H9 (cell line): ENCODE data around the gene RASL12. TPM values are rescaled to one million over a fixed set of nuclear protein-coding genes. Genes with fewer than 3 reads are reported as not detected.

Source experiments
- DNase-seq: peaks from one replicate; pipeline ENCODE4 v3.0.0-alpha.2; 2017
- H2AFZ ChIP-seq: one replicate; pipeline ENCODE4 v1.6.1; 2013; ENCODE audit warnings: mild to moderate bottlenecking, low read length, control low read depth, moderate library complexity
- H2AK5ac ChIP-seq: 2 replicates; pipeline ENCODE4 v1.6.1; 2013; ENCODE audit warnings: low read length, control low read depth, mixed read lengths; ENCODE audit not compliant: insufficient read length
- H2BK120ac ChIP-seq: one replicate; pipeline ENCODE4 v1.6.1; 2013; ENCODE audit warnings: low read depth, mild to moderate bottlenecking, low read length, control low read depth, inconsistent platforms; ENCODE audit not compliant: poor library complexity, severe bottlenecking
- H2BK12ac ChIP-seq: 2 replicates; pipeline ENCODE4 v1.6.1; 2013; ENCODE audit warnings: low read length, control low read depth, mixed read lengths, low read depth; ENCODE audit not compliant: insufficient read length
- H2BK15ac ChIP-seq: 2 replicates; pipeline ENCODE4 v1.6.1; 2013; ENCODE audit warnings: low read depth, low read length, control low read depth
- H2BK20ac ChIP-seq: one replicate; pipeline ENCODE4 v1.6.1; 2013; ENCODE audit warnings: low read depth, mild to moderate bottlenecking, low read length, control low read depth, inconsistent platforms; ENCODE audit not compliant: poor library complexity, severe bottlenecking
- H2BK5ac ChIP-seq: 2 replicates; pipeline ENCODE4 v1.6.1; 2013; ENCODE audit warnings: low read length, control low read depth, mixed read lengths; ENCODE audit not compliant: insufficient read length
- H3K14ac ChIP-seq: 2 replicates; pipeline ENCODE4 v1.6.1; 2013; ENCODE audit warnings: low read length, control low read depth; ENCODE audit not compliant: insufficient read depth
- H3K18ac ChIP-seq: 2 replicates; pipeline ENCODE4 v1.6.1; 2013; ENCODE audit warnings: low read depth, mild to moderate bottlenecking, mixed read lengths, low read length, control low read depth; ENCODE audit not compliant: insufficient read length
- H3K23ac ChIP-seq: 2 replicates; pipeline ENCODE4 v1.6.1; 2013; ENCODE audit warnings: low read length, control low read depth, mixed read lengths, low read depth; ENCODE audit not compliant: insufficient read length
- H3K23me2 ChIP-seq: 2 replicates; pipeline ENCODE4 v1.6.1; 2013; ENCODE audit warnings: low read depth, mild to moderate bottlenecking, mixed read lengths, low read length, control low read depth; ENCODE audit not compliant: insufficient read length, poor library complexity, severe bottlenecking
- H3K27ac ChIP-seq: 2 replicates; pipeline ENCODE4 v1.5.1; 2013; ENCODE audit warnings: low read length, control low read depth, mixed read lengths, low read depth; ENCODE audit not compliant: insufficient read length
- H3K27me3 ChIP-seq: 2 replicates; pipeline ENCODE4 v1.6.1; 2013; ENCODE audit warnings: low read length, control low read depth, inconsistent platforms; ENCODE audit not compliant: insufficient read depth
- H3K4ac ChIP-seq: 2 replicates; pipeline ENCODE4 v1.6.1; 2013; ENCODE audit warnings: low read depth, mild to moderate bottlenecking, control low read depth, inconsistent platforms, low read length, moderate library complexity
- H3K4me1 ChIP-seq: 2 replicates; pipeline ENCODE4 v1.6.1; 2013; ENCODE audit warnings: low read length, control low read depth, inconsistent platforms; ENCODE audit not compliant: insufficient read depth
- H3K4me2 ChIP-seq: 2 replicates; pipeline ENCODE4 v1.6.1; 2013; ENCODE audit warnings: low read length, control low read depth, mixed read lengths; ENCODE audit not compliant: insufficient read length, insufficient read depth
- H3K56ac ChIP-seq: 2 replicates; pipeline ENCODE4 v1.6.1; 2013; ENCODE audit warnings: low read depth, mild to moderate bottlenecking, mixed read lengths, low read length, control low read depth; ENCODE audit not compliant: insufficient read length
- H3K79me1 ChIP-seq: 2 replicates; pipeline ENCODE4 v1.6.1; 2013; ENCODE audit warnings: low read depth, mild to moderate bottlenecking, moderate library complexity, low read length, control low read depth, inconsistent platforms; ENCODE audit not compliant: insufficient read depth, poor library complexity, severe bottlenecking
- H3K79me2 ChIP-seq: 2 replicates; pipeline ENCODE4 v1.6.1; 2013; ENCODE audit warnings: low read length, control low read depth, inconsistent platforms; ENCODE audit not compliant: insufficient read depth
- H3K9ac ChIP-seq: 2 replicates; pipeline ENCODE4 v1.6.1; 2013; ENCODE audit warnings: low read length, control low read depth, mixed read lengths; ENCODE audit not compliant: insufficient read length; ENCODE audit errors: extremely low read depth
- H3K9me3 ChIP-seq: one replicate; pipeline ENCODE4 v1.6.1; 2013; ENCODE audit warnings: low read depth, low read length, inconsistent platforms; ENCODE audit not compliant: control insufficient read depth
- H3T11ph ChIP-seq: one replicate; pipeline ENCODE4 v1.6.1; 2013; ENCODE audit warnings: mild to moderate bottlenecking, low read length, control low read depth, inconsistent platforms
- H4K20me1 ChIP-seq: one replicate; pipeline ENCODE4 v1.6.1; 2013; ENCODE audit not compliant: control insufficient read depth, insufficient read length, insufficient read depth
- H4K5ac ChIP-seq: 2 replicates; pipeline ENCODE4 v1.6.1; 2013; ENCODE audit warnings: low read depth, mild to moderate bottlenecking, mixed read lengths, low read length, control low read depth; ENCODE audit not compliant: insufficient read length
- H4K8ac ChIP-seq: replicated peaks from 2 replicates; pipeline ENCODE4 v1.6.1; 2013; ENCODE audit warnings: low read length, control low read depth, mixed read lengths, low read depth; ENCODE audit not compliant: insufficient read length
- H4K91ac ChIP-seq: 2 replicates; pipeline ENCODE4 v1.6.1; 2013; ENCODE audit warnings: low read depth, mild to moderate bottlenecking, moderate library complexity, mixed read lengths, low read length, control low read depth; ENCODE audit not compliant: insufficient read length
- H3K27ac Mint-ChIP-seq, 3 experiments: 2 replicates in 2 of 3; 3 replicates in 1 of 3; pipeline ENCODE4 v1.8.0; 2020 to 2021; ENCODE audit warnings: mixed read lengths in 3 of 3, mild to moderate bottlenecking in 1 of 3, moderate library complexity in 1 of 3
- H3K27me3 Mint-ChIP-seq: 2 replicates; pipeline ENCODE4 v1.8.0; 2021; ENCODE audit warnings: low read depth, mild to moderate bottlenecking, moderate library complexity, mixed read lengths
- H3K36me3 Mint-ChIP-seq, 3 experiments: 2 replicates in 2 of 3; 3 replicates in 1 of 3; pipeline ENCODE4 v1.8.0; 2020 to 2021; ENCODE audit warnings: low read depth in 3 of 3, mixed read lengths in 3 of 3; ENCODE audit not compliant: insufficient read depth in 1 of 3
- H3K4me1 Mint-ChIP-seq, 2 experiments: 2 replicates each; pipeline ENCODE4 v1.8.0; 2020; ENCODE audit warnings: mixed read lengths in 2 of 2
- H3K4me3 Mint-ChIP-seq, 2 experiments: 2 replicates in 1 of 2; 3 replicates in 1 of 2; pipeline ENCODE4 v1.8.0; 2020 to 2021; ENCODE audit warnings: mild to moderate bottlenecking in 2 of 2, mixed read lengths in 2 of 2, moderate library complexity in 1 of 2
- H3K9me3 Mint-ChIP-seq, 2 experiments: 2 replicates in 1 of 2; 3 replicates in 1 of 2; pipeline ENCODE4 v1.8.0; 2020; ENCODE audit warnings: mild to moderate bottlenecking in 2 of 2, mixed read lengths in 2 of 2, moderate library complexity in 1 of 2
- WGBS: extraction: QIAGEN DNeasy Blood & Tissue Kit; methylation state at CpG from one replicate; pipeline ENCODE4 v1.1.7; 2013; ENCODE audit warnings: missing lambda C conversion rate, low lambda C conversion rate, mixed read lengths; ENCODE audit not compliant: insufficient read length; ENCODE audit errors: extremely low coverage; 5-methylcytosine and 5-hydroxymethylcytosine counted together
- total RNA-seq: library from RNA; stranded (reverse); gene quantifications from 2 replicates; pipeline ENCODE4 v1.2.1, GENCODE V29; 2021
- TF ChIP-seq, protein P1 (sequence below): fragments of 200-600 bp; sonication (generic); conservative IDR thresholded peaks from 3 replicates; pipeline ENCODE4 v1.8.0; 2021; ENCODE audit warnings: antibody characterized with exemption, mild to moderate bottlenecking

Gene RASL12
- total RNA-seq, 1 experiment from 2014 or later = 7.5 TPM

DNA sequence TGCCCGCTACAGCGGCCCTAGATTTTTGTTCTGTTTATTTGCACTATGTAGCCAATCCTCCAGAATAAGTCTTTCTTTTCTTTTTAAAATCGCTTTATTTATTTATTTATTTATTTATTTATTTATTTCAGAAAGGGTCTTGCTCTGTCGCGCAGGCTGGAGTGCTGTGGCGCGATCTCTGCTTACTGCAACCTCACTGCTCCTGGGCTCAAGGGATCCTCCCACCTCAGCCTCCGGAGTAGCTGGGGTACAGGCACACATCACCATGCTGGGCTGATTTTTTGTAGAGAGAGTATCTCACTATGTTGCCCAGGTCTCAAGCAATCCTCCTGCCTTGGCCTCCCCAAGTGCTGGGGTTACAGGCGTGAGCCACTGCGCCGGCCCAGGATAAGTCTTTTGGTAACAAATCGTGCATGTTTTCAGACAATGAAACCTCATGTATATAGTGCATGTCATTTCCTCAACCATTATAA is 38.0 kb downstream of the RASL12 start:
- Histone ChIP-seq H4K91ac (no peak overlapping the region), H2BK5ac (no peak overlapping the region), H3K23me2 (no peaks in the 10 kb centered on the region), H3K79me2 (no peaks in the 10 kb centered on the region), H2BK20ac (no peak overlapping the region), H2BK15ac (no peak overlapping the region), H2AK5ac (no peak overlapping the region), H3K14ac (no peak overlapping the region), H3K9ac (no peak overlapping the region), H3K18ac (no peak overlapping the region), H3T11ph (no peak overlapping the region), H4K8ac (no peak overlapping the region), H3K9me3 (no peaks in the 10 kb centered on the region), H3K27ac (no peak overlapping the region), H2BK120ac (no peak overlapping the region), H3K27me3 (no peaks in the 10 kb centered on the region), H4K5ac (no peak overlapping the region), H2AFZ (no peak overlapping the region), H2BK12ac (no peak overlapping the region), H3K4me1 (no peaks in the 10 kb centered on the region; the same call in 1 of the 2 replicates), H3K79me1 (no peaks in the 10 kb centered on the region), H3K4ac (no peak overlapping the region), H4K20me1 (no peaks in the 10 kb centered on the region), H3K56ac (no peak overlapping the region), H3K4me2 (peak overlapping the region; percentile 83), H3K23ac (no peak overlapping the region)
- H3K4me1 Mint-ChIP-seq = peaks cover 17% of the 10 kb centered on the region in 2 experiments
- peaks cover 2 to 18% (median 17%) of the 10 kb centered on the region in 3 experiments; a peak in 5 of 7 replicates for H3K36me3 Mint-ChIP-seq
- WGBS = no CpG with 5 or more reads among the region's 12 CpGs
- no peak overlapping the region for H3K27ac Mint-ChIP-seq
- H3K27me3 Mint-ChIP-seq = peaks cover 8% of the 10 kb centered on the region; the same call in 1 of the 2 replicates
- H3K9me3 Mint-ChIP-seq = no peaks in the 10 kb centered on the region
- no peak for DNase-seq
- TF ChIP-seq, protein P1, sequence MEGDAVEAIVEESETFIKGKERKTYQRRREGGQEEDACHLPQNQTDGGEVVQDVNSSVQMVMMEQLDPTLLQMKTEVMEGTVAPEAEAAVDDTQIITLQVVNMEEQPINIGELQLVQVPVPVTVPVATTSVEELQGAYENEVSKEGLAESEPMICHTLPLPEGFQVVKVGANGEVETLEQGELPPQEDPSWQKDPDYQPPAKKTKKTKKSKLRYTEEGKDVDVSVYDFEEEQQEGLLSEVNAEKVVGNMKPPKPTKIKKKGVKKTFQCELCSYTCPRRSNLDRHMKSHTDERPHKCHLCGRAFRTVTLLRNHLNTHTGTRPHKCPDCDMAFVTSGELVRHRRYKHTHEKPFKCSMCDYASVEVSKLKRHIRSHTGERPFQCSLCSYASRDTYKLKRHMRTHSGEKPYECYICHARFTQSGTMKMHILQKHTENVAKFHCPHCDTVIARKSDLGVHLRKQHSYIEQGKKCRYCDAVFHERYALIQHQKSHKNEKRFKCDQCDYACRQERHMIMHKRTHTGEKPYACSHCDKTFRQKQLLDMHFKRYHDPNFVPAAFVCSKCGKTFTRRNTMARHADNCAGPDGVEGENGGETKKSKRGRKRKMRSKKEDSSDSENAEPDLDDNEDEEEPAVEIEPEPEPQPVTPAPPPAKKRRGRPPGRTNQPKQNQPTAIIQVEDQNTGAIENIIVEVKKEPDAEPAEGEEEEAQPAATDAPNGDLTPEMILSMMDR = no peak
- H3K4me3 Mint-ChIP-seq = peak overlapping the region; percentile 71 to 83; a peak in 4 of 5 replicates
